DOHH2 (cell line): ENCODE measurements around the gene TC2N.

Experiments
- H3F3A ChIP-seq: fragments of 200-600 bp; sonication (generic), shearing (Covaris generic); 2 replicates; pipeline ENCODE4 v1.6.0; 2016; ENCODE audit warnings: antibody characterized with exemption, mild to moderate bottlenecking; ENCODE audit not compliant: control insufficient read depth, insufficient read depth
- H3K27ac ChIP-seq: fragments of 200-600 bp; sonication (generic); 2 replicates; pipeline ENCODE4 v1.5.1; 2014; ENCODE audit warnings: low read depth, mild to moderate bottlenecking, low read length, moderate library complexity
- H3K27me3 ChIP-seq: fragments of 200-600 bp; sonication (generic); 2 replicates; pipeline ENCODE4 v1.6.1; 2014; ENCODE audit warnings: mild to moderate bottlenecking, low read length, mixed read lengths; ENCODE audit not compliant: control insufficient read depth
- H3K36me3 ChIP-seq: fragments of 200-600 bp; sonication (generic); 2 replicates; pipeline ENCODE4 v1.6.1; 2014; ENCODE audit warnings: mild to moderate bottlenecking, low read length, moderate library complexity, mixed read lengths; ENCODE audit not compliant: control insufficient read depth
- H3K4me1 ChIP-seq: fragments of 200-600 bp; sonication (generic); 2 replicates; pipeline ENCODE4 v1.6.1; 2014; ENCODE audit warnings: mild to moderate bottlenecking, low read length, mixed read lengths; ENCODE audit not compliant: control insufficient read depth
- H3K4me2 ChIP-seq: fragments of 200-600 bp; sonication (generic); 2 replicates; pipeline ENCODE4 v1.6.0; 2014; ENCODE audit warnings: mild to moderate bottlenecking, low read length, moderate library complexity
- H3K4me3 ChIP-seq: fragments of 200-600 bp; sonication (generic); 2 replicates; pipeline ENCODE4 v1.5.1; 2014; ENCODE audit warnings: mild to moderate bottlenecking, low read length, mixed read lengths
- H3K79me2 ChIP-seq: fragments of 200-600 bp; sonication (generic); 2 replicates; pipeline ENCODE4 v1.6.1; 2014; ENCODE audit warnings: mild to moderate bottlenecking, low read length, mixed read lengths; ENCODE audit not compliant: control insufficient read depth
- H3K9me2 ChIP-seq: fragments of 200-600 bp; sonication (generic); replicated peaks from 2 replicates; pipeline ENCODE4 v1.6.1; 2014; ENCODE audit warnings: mild to moderate bottlenecking, low read length, mixed read lengths; ENCODE audit not compliant: control insufficient read depth
- H3K9me3 ChIP-seq: fragments of 200-600 bp; sonication (generic); 2 replicates; pipeline ENCODE4 v1.6.1; 2014; ENCODE audit warnings: antibody characterized with exemption, low read length, mixed read lengths; ENCODE audit not compliant: control insufficient read depth, insufficient read depth
- H4K20me1 ChIP-seq: fragments of 200-600 bp; sonication (generic); 2 replicates; pipeline ENCODE4 v1.6.0; 2014; ENCODE audit warnings: low read depth, mild to moderate bottlenecking, antibody characterized with exemption, low read length, moderate library complexity; ENCODE audit not compliant: control insufficient read depth, insufficient read depth
- CTCF ChIP-seq: fragments of 200-600 bp; sonication (generic); IDR thresholded peaks from one replicate; pipeline ENCODE4 v1.5.1; 2014; ENCODE audit warnings: antibody characterized with exemption, mild to moderate bottlenecking, low read depth, low read length; ENCODE audit not compliant: poor library complexity, severe bottlenecking
- EZH2phosphoT487 ChIP-seq: fragments of 200-600 bp; sonication (generic); IDR thresholded peaks from 2 replicates; pipeline ENCODE4 v1.6.1; 2017; ENCODE audit warnings: borderline replicate concordance, mild to moderate bottlenecking, antibody characterized with exemption, low read length, moderate library complexity, mixed read lengths

Gene TC2N

GRCh38 chr14:91869556-91869955 lies 2.2 kb upstream of the TC2N start:
- H3K36me3 ChIP-seq: no peaks in the 10 kb centered on the region
- H3K27me3 ChIP-seq: no peaks in the 10 kb centered on the region
- no peaks in the 10 kb centered on the region for H3K79me2 ChIP-seq
- no peaks in the 10 kb centered on the region for H4K20me1 ChIP-seq
- peak overlapping the region; percentile 46; the same call in 1 of the 2 replicates for H3K4me2 ChIP-seq
- H3F3A ChIP-seq: peaks cover 7% of the 10 kb centered on the region; the same call in 1 of the 2 replicates
- peaks cover 65% of the 10 kb centered on the region for H3K4me1 ChIP-seq
- H3K9me3 ChIP-seq: no peaks in the 10 kb centered on the region
- H3K9me2 ChIP-seq: no peaks in the 10 kb centered on the region
- no peak for TF ChIP-seq EZH2phosphoT487
- no peak for TF ChIP-seq CTCF
- H3K27ac ChIP-seq: no peak overlapping the region
- H3K4me3 ChIP-seq: no peak overlapping the region

- Histone ChIP-seq H3K4me1 (peaks cover 37% of the 10 kb centered on the region), H3K4me3 (no peak overlapping the region), H3K9me3 (no peaks in the 10 kb centered on the region), H3K36me3 (no peaks in the 10 kb centered on the region), H3K27me3 (no peaks in the 10 kb centered on the region), H3K9me2 (no peaks in the 10 kb centered on the region), H3K79me2 (no peaks in the 10 kb centered on the region), H4K20me1 (no peaks in the 10 kb centered on the region), H3K27ac (no peak overlapping the region), H3K4me2 (peak overlapping the region; percentile 20; the same call in 1 of the 2 replicates), H3F3A (no peaks in the 10 kb centered on the region)
- no peak for TF ChIP-seq EZH2phosphoT487
- TF ChIP-seq CTCF: no peak
Measured at GRCh38 chr14:91866511-91867295, 633 bp downstream of the TC2N start.

- no peak for TF ChIP-seq EZH2phosphoT487
- no peak for TF ChIP-seq CTCF
- H3K9me3 ChIP-seq: no peaks in the 10 kb centered on the region
- H3K4me2 ChIP-seq: no peak overlapping the region
- H3K4me1 ChIP-seq: peaks cover 31% of the 10 kb centered on the region
- H3K9me2 ChIP-seq: no peaks in the 10 kb centered on the region
- H3K79me2 ChIP-seq: no peaks in the 10 kb centered on the region
- H3K4me3 ChIP-seq: no peak overlapping the region
- H3K27me3 ChIP-seq: no peaks in the 10 kb centered on the region
- H3F3A ChIP-seq: no peaks in the 10 kb centered on the region
- H4K20me1 ChIP-seq: no peaks in the 10 kb centered on the region
- no peaks in the 10 kb centered on the region for H3K36me3 ChIP-seq
- no peak overlapping the region for H3K27ac ChIP-seq
Measured at GRCh38 chr14:91866061-91866460, 1.3 kb downstream of the TC2N start.
